ENCODE data around the gene PARVG.

PARVG gene

DNA sequence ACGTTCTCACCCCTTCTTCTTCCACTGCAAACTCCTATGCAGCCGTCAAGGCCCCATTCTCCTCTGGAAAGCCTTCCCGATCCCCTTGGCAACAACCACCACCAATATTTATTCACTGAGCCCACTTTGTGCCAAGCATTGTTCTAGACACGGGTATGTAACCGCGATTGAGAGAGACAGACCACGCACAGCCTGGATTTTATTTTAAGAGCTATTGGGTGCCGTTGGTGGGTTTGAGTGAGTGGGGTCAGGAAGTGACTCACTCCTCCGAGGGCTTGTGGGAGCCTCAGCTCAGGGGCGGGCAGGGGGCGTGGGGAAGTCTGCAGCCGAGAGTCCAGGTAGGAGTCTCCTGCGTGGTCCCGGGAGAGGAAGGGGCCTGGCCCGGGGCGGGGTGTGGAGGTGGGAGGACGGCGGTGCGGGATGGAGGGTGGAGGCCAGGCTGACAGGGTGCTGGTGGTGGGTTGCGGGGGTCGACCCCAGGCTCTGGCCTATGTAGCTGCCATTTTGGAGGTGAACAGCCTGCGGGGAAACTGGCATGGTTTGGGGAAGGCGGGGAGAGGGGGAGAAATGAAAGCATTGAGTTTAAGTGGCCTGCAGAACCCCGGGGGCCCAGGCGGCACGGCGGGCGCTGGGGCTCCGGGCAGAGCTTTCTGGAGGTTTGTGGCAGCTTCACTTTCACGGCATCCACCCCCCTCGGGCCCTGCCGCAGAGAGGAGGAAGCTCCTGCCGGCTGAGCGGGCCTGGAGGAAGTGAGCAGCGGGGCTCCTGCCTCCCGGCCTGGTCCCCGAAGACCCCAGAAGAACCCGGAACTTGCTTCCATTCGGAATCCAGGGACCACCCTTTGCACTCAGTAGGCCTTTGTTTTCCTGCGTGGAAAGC lies 547 bp downstream of the PARVG start:
- DNase-seq: peak; percentile 55 to 81

- no peak for DNase-seq
Observed at GRCh38 chr22:44181912-44182587, 1.3 kb downstream of the PARVG start.

DNA sequence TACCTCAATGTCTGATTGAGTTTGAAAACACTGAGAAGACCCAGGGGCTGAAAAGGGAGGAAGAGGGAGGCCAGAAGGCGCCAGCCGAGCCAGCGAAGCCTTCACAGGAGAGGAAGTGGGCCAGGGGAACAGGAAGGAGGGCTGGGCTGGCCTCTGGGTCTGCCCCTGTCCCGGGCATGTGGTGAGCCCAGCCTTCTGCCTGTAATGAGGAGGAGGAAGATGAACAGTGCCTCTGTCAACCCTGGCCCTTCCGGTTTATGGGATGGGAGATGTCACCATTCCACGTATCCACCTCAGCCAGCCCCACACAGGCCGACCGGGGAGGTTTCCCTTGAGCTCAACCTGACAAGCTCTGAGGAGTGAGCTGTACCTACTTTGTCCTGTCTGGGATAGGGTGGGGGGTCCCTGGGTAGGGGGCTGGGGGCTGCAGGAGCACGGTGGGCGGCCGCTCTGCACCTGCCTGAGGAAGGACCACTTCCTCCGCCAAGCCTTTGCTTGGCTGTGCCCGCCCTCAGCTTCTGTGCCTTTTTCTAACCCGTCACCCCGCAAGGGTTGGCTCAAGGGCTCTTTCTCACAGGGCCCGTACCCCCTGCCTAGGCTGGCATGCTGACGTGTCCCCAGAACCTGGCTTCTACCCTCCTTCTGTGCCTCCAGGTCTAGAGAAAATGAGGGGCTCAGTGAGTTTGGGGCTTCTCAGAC lies 2.0 kb downstream of the PARVG start:
- peak; percentile 90 to 91 for DNase-seq

DNA sequence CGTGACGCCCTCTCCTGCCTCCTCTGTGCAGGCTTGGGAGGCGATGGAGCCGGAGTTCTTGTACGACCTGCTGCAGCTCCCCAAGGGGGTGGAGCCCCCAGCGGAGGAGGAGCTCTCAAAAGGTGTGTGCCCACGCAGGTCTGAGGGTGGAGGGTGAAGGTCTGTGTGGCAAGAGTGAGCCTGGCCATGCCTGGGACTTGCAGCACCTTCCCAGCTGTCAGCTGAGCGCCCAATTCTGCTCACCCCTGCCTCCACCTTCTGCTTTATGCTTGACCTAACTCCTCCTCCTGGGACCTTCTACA lies 2.5 kb downstream of the PARVG start:
- DNase-seq: no peak

- DNase-seq: no peak
Observed at GRCh38 chr22:44184006-44184405, 3.3 kb downstream of the PARVG start.

GRCh38 chr22:44185237-44186120 lies 4.8 kb downstream of the PARVG start:
- DNase-seq: no peak

GRCh38 chr22:44186121-44186510 lies 5.4 kb downstream of the PARVG start:
- DNase-seq: no peak

DNA sequence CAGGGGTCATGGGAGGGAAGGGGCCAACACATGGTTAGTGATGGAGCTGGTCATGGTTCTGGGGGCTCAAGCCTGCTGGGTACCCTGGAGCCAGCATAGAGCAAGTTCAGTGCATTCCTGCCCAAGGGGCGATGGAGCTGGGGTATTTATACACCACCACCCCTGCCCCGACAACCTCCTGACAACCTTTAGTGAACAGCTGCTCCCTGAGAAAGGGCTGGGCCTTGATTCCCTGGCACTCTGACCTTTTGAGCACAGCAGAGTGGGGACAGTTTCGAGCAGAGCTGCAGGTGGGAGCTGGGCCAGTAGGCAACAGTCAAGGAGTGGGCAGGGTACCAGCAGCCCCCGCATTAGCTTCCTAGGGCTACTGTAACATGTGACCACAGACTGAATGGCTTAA lies 6.0 kb downstream of the PARVG start:
- DNase-seq: no peak

DNA sequence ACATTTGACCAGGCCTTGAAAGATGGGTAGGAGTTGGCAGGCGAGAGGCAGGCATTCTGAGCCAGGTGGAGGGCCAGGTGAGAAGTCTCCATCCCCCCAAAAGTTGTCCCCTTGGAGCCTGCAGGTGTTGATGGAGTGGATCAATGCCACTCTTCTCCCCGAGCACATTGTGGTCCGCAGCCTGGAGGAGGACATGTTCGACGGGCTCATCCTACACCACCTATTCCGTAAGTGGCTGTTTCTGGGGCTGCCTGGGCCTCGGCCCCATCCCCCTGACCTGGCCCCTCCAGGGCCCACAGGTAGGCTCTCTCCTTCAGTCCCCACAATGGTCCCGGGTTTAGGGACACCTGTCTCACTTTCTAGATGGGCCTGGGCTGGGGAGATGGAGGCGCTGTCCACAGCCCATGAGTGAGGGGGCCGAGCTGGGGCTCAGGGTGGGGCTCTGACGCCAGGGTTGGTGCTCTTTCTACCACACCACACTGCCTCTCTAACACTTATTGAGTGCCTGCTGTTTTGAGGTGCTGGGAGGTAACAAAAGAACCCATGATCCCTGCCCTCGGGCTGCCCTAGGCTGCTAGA lies 7.0 kb downstream of the PARVG start:
- DNase-seq: no peak

DNA sequence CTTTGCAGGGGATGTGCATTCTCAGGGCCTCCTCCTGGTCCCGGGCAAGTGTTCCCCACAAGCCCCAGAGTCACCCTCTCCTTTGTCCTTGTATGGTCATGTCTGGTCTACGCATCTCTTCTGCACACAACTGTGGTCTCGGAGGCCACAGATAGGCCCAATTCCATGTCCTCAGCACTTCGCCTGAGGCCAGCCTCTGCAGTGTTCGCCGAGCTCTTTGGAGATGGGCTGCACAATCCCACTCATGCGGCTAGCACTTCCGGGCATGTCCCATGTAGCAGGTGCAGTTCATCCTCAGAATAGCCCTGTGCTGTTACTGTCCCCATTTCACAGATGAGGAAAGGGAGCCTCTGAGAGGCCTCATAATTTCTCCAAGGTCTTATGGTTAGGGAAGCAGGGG lies 7.6 kb downstream of the PARVG start:
- DNase-seq: no peak

- no peak for DNase-seq
Observed at GRCh38 chr22:44188986-44189630, 8.4 kb downstream of the PARVG start.

- DNase-seq: no peak
Observed at GRCh38 chr22:44190381-44190976, 9.8 kb downstream of the PARVG start.

GRCh38 chr22:44191036-44191454 lies 10.3 kb downstream of the PARVG start:
- DNase-seq: peak in 1 of 2 donors; percentile 19

- DNase-seq: peak; percentile 88 to 89
Observed at GRCh38 chr22:44192098-44192815, 11.5 kb downstream of the PARVG start.

GRCh38 chr22:44192816-44193534 lies 12.2 kb downstream of the PARVG start:
- DNase-seq: no peak

DNA sequence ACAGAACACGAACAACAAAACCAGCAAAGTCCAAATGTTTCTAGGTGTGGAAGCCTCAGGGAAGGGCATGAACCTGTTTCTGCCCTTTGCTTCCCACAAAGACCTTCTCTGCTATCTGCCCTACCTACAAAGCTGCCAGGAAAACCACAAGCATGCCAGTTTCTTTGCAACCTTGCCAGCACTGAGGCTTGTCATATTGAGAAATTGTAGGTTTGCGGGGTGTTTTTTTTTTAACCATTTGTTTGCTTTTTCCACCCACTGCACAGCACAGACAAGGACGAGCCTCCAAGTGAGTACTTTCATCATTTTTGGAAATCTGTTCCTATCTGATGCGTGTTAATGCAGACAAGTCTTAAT lies 12.8 kb downstream of the PARVG start:
- no peak for DNase-seq

DNA sequence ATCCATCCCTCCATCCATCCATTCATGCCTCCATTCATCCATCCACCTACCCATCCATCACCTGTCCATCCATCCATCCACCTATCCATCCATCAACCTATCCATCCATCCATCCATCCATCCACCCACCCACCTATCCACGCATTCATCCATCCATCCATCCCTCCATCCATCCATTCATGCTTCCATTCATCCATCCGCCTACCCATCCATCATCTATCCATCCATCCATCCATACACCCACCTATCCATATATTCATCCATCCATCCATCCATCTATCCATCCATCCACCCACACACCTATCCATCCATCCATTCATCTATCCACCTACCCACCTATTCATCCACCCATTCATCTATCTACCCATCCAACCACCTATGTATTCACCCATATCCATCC lies 13.8 kb downstream of the PARVG start:
- no peak for DNase-seq

- no peak for DNase-seq
Observed at GRCh38 chr22:44195189-44195871, 14.6 kb downstream of the PARVG start.

GRCh38 chr22:44196241-44196640 lies 15.5 kb downstream of the PARVG start:
- no peak for DNase-seq
